H1 (cell line): Measurements from ENCODE around the gene ELOF1. TPM values are rescaled to one million over a fixed set of nuclear protein-coding genes. Genes with fewer than 3 reads are reported as not detected.

Experiments
- BACH1 ChIP-seq: IDR thresholded peaks from 2 replicates; pipeline ENCODE4 v1.6.1; 2012; ENCODE audit warnings: low read length, improper control_type of control experiment
- BCL11A ChIP-seq, 2 experiments: IDR thresholded peaks; one replicate each; pipeline ENCODE4 v1.6.1; 2011; ENCODE audit warnings: low read depth in 2 of 2, low read length in 2 of 2, mild to moderate bottlenecking in 2 of 2
- CHD2 ChIP-seq: IDR thresholded peaks from 2 replicates; pipeline ENCODE4 v1.6.1; 2012; ENCODE audit warnings: low read length, improper control_type of control experiment
- EZH2 ChIP-seq: fragments of 200-600 bp; sonication (generic); IDR thresholded peaks from 2 replicates; pipeline ENCODE4 v1.7.1; 2012; ENCODE audit warnings: low read depth, mild to moderate bottlenecking, moderate library complexity, low read length, inconsistent platforms; ENCODE audit not compliant: severe bottlenecking
- GABPA ChIP-seq: IDR thresholded peaks from 2 replicates; pipeline ENCODE4 v1.6.1; 2011; ENCODE audit warnings: mild to moderate bottlenecking, low read length, moderate library complexity, borderline replicate concordance; ENCODE audit not compliant: insufficient read depth
- JUND ChIP-seq: IDR thresholded peaks from 2 replicates; pipeline ENCODE4 v1.6.1; 2011; ENCODE audit warnings: mild to moderate bottlenecking, improper control_type of control experiment, low read length
- KDM1A ChIP-seq: fragments of 200-600, 300-600 bp; sonication (generic); IDR thresholded peaks from 2 replicates; pipeline ENCODE4 v1.7.1; 2016; ENCODE audit warnings: mild to moderate bottlenecking, low read length, borderline replicate concordance
- KDM4A ChIP-seq: IDR thresholded peaks from one replicate; pipeline ENCODE4 v1.7.1; 2012; ENCODE audit warnings: low read depth, mild to moderate bottlenecking, moderate library complexity, low read length, inconsistent platforms; ENCODE audit not compliant: severe bottlenecking
- POLR2AphosphoS5 ChIP-seq: IDR thresholded peaks from 2 replicates; pipeline ENCODE4 v1.6.1; 2011; ENCODE audit warnings: low read depth, low read length
- RAD21 ChIP-seq, 2 experiments: IDR thresholded peaks in 1 of 2; conservative IDR thresholded peaks in 1 of 2; 2 replicates each; pipeline ENCODE4 v1.6.1; 2011; ENCODE audit warnings: low read depth in 2 of 2, low read length in 2 of 2, improper control_type of control experiment in 1 of 2, inconsistent platforms in 1 of 2, mild to moderate bottlenecking in 1 of 2, moderate library complexity in 1 of 2
- RBBP5 ChIP-seq: IDR thresholded peaks from 2 replicates; pipeline ENCODE4 v1.7.1; 2012; ENCODE audit warnings: low read depth, mild to moderate bottlenecking, inconsistent platforms, low read length, moderate library complexity, borderline replicate concordance
- SAP30 ChIP-seq: fragments of 300-600 bp; sonication (generic); IDR thresholded peaks from 2 replicates; pipeline ENCODE4 v1.7.1; 2012; ENCODE audit warnings: low read length, moderate library complexity, mild to moderate bottlenecking, inconsistent platforms; ENCODE audit not compliant: insufficient read depth, insufficient replicate concordance
- SIRT6 ChIP-seq: IDR thresholded peaks from one replicate; pipeline ENCODE4 v1.7.1; 2012; ENCODE audit warnings: low read length, inconsistent platforms
- SP4 ChIP-seq: IDR thresholded peaks from 2 replicates; pipeline ENCODE4 v1.6.1; 2012; ENCODE audit warnings: low read length, inconsistent platforms
- SUZ12 ChIP-seq: fragments of 200-600 bp; sonication (generic); IDR thresholded peaks from 2 replicates; pipeline ENCODE4 v1.6.1; 2012; ENCODE audit warnings: mild to moderate bottlenecking, inconsistent platforms, low read length, moderate library complexity, mixed read lengths
- TAF7 ChIP-seq: optimal IDR thresholded peaks from 2 replicates; pipeline ENCODE3; 2011; ENCODE audit warnings: low read depth, mild to moderate bottlenecking, inconsistent platforms, low read length, moderate library complexity, borderline replicate concordance
- TCF12 ChIP-seq: IDR thresholded peaks from 2 replicates; pipeline ENCODE4 v1.6.1; 2011; ENCODE audit warnings: low read depth, mild to moderate bottlenecking, low read length
- TEAD4 ChIP-seq: IDR thresholded peaks from 2 replicates; pipeline ENCODE4 v1.6.1; 2012; ENCODE audit warnings: low read depth, low read length, inconsistent platforms, mixed read lengths
- YY1 ChIP-seq: IDR thresholded peaks from 2 replicates; pipeline ENCODE4 v1.6.1; 2011; ENCODE audit warnings: low read depth, mild to moderate bottlenecking, low read length
- ZNF274 ChIP-seq: IDR thresholded peaks from 2 replicates; pipeline ENCODE4 v1.7.0; 2012; ENCODE audit warnings: low read length, borderline replicate concordance; ENCODE audit errors: extremely low read depth
- polyA plus RNA-seq, 7 experiments: library from polyadenylated mRNA; depleted of rRNA in 3 of 7; stranded (reverse) in 5 of 7; unstranded in 2 of 7; fragments of >200 nt in 5 of 7; fragments of 200-250 nt in 2 of 7; gene quantifications; 1 replicate in 5 of 7; 2 replicates in 1 of 7; 4 replicates in 1 of 7; pipeline versions ENCODE4 v1.2.1 to v1.2.3, GENCODE V29; 2011 to 2013; ENCODE audit warnings: missing spikeins in 2 of 7, mixed read lengths in 2 of 7
- total RNA-seq: library from RNA; stranded (reverse); fragmentation: NEBNext Ultra II Directional; extraction: Animal tissue kit (Norgen Biotek cat#: 25700); gene quantifications from 2 replicates; pipeline ENCODE4 v1.2.1, GENCODE V29; 2021
- TF ChIP-seq, protein P1 (sequence below): IDR thresholded peaks from 2 replicates; pipeline ENCODE4 v1.6.1; 2012; ENCODE audit warnings: inconsistent platforms
- TF ChIP-seq, protein P2 (sequence below): IDR thresholded peaks from 2 replicates; pipeline ENCODE4 v1.6.1; 2012; ENCODE audit warnings: low read length, inconsistent platforms

Gene ELOF1
- total and polyA plus RNA-seq, 2 of the 8 experiments (the other 6 are each of a cell fraction or from before 2014, with no cell fraction given): 84.2 to 101 TPM

DNA sequence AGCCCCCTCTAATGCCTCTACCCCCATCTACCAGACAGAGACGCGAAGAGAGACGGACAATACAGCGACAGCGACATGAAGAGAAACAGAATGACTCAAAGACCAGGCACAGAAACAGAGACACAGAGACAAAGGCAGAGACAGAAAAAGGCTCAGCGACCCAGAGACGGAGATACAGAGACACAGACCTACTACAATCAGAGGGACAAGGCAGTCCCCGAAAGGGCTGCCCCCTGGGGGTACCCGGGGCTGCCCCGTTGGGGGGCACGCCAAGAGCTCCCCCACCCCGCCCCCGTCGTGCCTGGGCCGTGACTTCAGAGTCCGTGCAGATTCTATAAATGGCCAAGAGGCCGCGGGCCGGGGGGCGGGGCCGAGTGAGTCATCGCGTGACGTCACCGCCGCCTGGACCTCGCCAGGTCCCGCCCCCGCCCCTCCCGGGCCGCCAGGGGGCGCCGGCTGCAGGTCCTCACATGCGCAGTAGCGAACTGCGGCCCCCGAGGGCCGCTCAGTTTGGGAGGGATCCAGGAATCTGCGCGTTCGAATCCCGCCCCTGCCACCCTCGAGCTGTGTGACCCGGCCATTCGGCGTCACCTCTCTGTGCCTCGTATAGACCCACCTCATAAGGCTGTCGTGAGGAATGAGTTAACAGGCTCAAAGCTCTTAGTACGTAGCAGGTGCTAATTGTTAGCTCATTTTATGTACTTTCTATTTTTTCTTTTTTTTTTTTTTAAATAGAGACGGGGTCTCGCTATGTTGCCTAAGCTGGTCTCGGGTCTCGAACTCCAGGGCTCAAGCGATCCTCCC, 23.0 kb downstream of the ELOF1 start (continued):
- TF ChIP-seq KDM4A (peak; percentile 47), SIRT6 (no peak), SP4 (peak; percentile 96), ZNF274 (no peak), GABPA (no peak), RAD21 (IDR thresholded peaks at IDR 0.05 in 1 of 2, conservative IDR thresholded peaks at IDR 0.05 in 1 of 2; ENCODE audit: low read depth in 2 of 2, low read length in 2 of 2) (peak in 1 of 2 experiments; percentile 47; a peak in 1 of 4 replicates), SUZ12 (no peak), TAF7 (no peak), JUND (peak; percentile 99), TEAD4 (no peak), KDM1A (peak; percentile 85), YY1 (peak; percentile 46; the same call in 1 of the 2 replicates), EZH2 (no peak), CHD2 (no peak), BACH1 (no peak), POLR2AphosphoS5 (no peak), TCF12 (0 out of 2 replicates have a peak, but pooled peaks have one; percentile 55), RBBP5 (no peak), SAP30 (no peak), BCL11A (IDR thresholded peaks at IDR 0.05; ENCODE audit: low read depth in 2 of 2, low read length in 2 of 2) (no peak)
- TF ChIP-seq, protein P1, sequence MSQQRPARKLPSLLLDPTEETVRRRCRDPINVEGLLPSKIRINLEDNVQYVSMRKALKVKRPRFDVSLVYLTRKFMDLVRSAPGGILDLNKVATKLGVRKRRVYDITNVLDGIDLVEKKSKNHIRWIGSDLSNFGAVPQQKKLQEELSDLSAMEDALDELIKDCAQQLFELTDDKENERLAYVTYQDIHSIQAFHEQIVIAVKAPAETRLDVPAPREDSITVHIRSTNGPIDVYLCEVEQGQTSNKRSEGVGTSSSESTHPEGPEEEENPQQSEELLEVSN: peak; percentile 39; the same call in 1 of the 2 replicates
- TF ChIP-seq, protein P2, sequence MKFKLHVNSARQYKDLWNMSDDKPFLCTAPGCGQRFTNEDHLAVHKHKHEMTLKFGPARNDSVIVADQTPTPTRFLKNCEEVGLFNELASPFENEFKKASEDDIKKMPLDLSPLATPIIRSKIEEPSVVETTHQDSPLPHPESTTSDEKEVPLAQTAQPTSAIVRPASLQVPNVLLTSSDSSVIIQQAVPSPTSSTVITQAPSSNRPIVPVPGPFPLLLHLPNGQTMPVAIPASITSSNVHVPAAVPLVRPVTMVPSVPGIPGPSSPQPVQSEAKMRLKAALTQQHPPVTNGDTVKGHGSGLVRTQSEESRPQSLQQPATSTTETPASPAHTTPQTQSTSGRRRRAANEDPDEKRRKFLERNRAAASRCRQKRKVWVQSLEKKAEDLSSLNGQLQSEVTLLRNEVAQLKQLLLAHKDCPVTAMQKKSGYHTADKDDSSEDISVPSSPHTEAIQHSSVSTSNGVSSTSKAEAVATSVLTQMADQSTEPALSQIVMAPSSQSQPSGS: peak; percentile 81; the same call in 1 of the 2 replicates
